Osteoblast (primary cell): Measurements from ENCODE around the gene COL20A1. TPM values are rescaled to one million over a fixed set of nuclear protein-coding genes. Genes with fewer than 3 reads are reported as not detected.
A peak's percentile ranks its signal among the peaks of the same experiment; 100 is the strongest.

Source experiments
- DNase-seq: peaks from one replicate; pipeline ENCODE4 v3.0.0; 2011; ENCODE audit warnings: low spot score, mixed read lengths; ENCODE audit not compliant: insufficient read length; ENCODE audit errors: missing footprints
- H2AFZ ChIP-seq: 2 replicates; pipeline ENCODE4 v1.6.0; 2011; ENCODE audit warnings: mild to moderate bottlenecking, low read length
- H3K27ac ChIP-seq: 2 replicates; pipeline ENCODE4 v1.5.1; 2011; ENCODE audit warnings: mild to moderate bottlenecking, low read depth, low read length, moderate library complexity
- H3K27me3 ChIP-seq: 2 replicates; pipeline ENCODE4 v1.6.0; 2012; ENCODE audit warnings: mild to moderate bottlenecking, control low read depth, inconsistent platforms, low read length, moderate library complexity; ENCODE audit not compliant: insufficient read depth
- H3K36me3 ChIP-seq: 2 replicates; pipeline ENCODE4 v1.5.1; 2011; ENCODE audit warnings: mild to moderate bottlenecking, low read length, control low read depth, moderate library complexity; ENCODE audit not compliant: insufficient read depth
- H3K4me1 ChIP-seq: 2 replicates; pipeline ENCODE4 v1.5.1; 2011; ENCODE audit warnings: mild to moderate bottlenecking, low read length, control low read depth, moderate library complexity; ENCODE audit not compliant: insufficient read depth
- H3K4me2 ChIP-seq: 2 replicates; pipeline ENCODE4 v1.6.0; 2011; ENCODE audit warnings: mild to moderate bottlenecking, low read length; ENCODE audit not compliant: insufficient read depth
- H3K4me3 ChIP-seq: fragments of 200-600 bp; sonication (generic); 3 replicates; pipeline ENCODE4 v1.5.1; 2012; ENCODE audit warnings: mild to moderate bottlenecking, low read length, inconsistent platforms; ENCODE audit not compliant: insufficient read depth
- H3K79me2 ChIP-seq: 2 replicates; pipeline ENCODE4 v1.6.0; 2012; ENCODE audit warnings: mild to moderate bottlenecking, low read length, control low read depth, inconsistent platforms; ENCODE audit not compliant: insufficient read depth
- H3K9me3 ChIP-seq: 2 replicates; pipeline ENCODE4 v1.5.1; 2011; ENCODE audit warnings: low read depth, low read length, control low read depth
- H4K20me1 ChIP-seq: 2 replicates; pipeline ENCODE4 v1.6.0; 2012; ENCODE audit warnings: mild to moderate bottlenecking, low read length, control low read depth; ENCODE audit not compliant: insufficient read depth
- CTCF ChIP-seq: IDR thresholded peaks from 2 replicates; pipeline ENCODE4 v1.5.1; 2011; ENCODE audit warnings: mild to moderate bottlenecking, low read depth, low read length, moderate library complexity; ENCODE audit errors: extremely low read depth
- total RNA-seq: library from RNA; depleted of rRNA; stranded (reverse); fragments of >200 nt; gene quantifications from 2 replicates; pipeline ENCODE4 v1.2.3, GENCODE V29; 2012

Gene COL20A1
- total RNA-seq, 1 donor, result not detected

GRCh38 chr20:63323357-63323981, 30.5 kb downstream of the COL20A1 start:
- Histone ChIP-seq H3K36me3 (no peaks in the 10 kb centered on the region), H2AFZ (no peak overlapping the region), H3K27ac (no peak overlapping the region), H3K4me3 (no peak overlapping the region), H3K4me1 (no peaks in the 10 kb centered on the region), H3K4me2 (no peak overlapping the region), H3K79me2 (no peaks in the 10 kb centered on the region), H3K9me3 (no peaks in the 10 kb centered on the region), H4K20me1 (no peaks in the 10 kb centered on the region), H3K27me3 (peaks cover 9% of the 10 kb centered on the region)
- DNase-seq, result no peak
- TF ChIP-seq CTCF, result peak; percentile 12

GRCh38 chr20:63325021-63325471, 32.1 kb downstream of the COL20A1 start:
- Histone ChIP-seq H3K36me3 (no peaks in the 10 kb centered on the region), H3K4me3 (no peak overlapping the region), H3K9me3 (no peaks in the 10 kb centered on the region), H3K79me2 (no peaks in the 10 kb centered on the region), H3K27me3 (peaks cover 9% of the 10 kb centered on the region), H3K4me2 (no peak overlapping the region), H3K27ac (no peak overlapping the region), H3K4me1 (no peaks in the 10 kb centered on the region), H4K20me1 (no peaks in the 10 kb centered on the region), H2AFZ (no peak overlapping the region)
- no peak for TF ChIP-seq CTCF
- no peak for DNase-seq

- Histone ChIP-seq H2AFZ (no peak overlapping the region), H3K9me3 (no peaks in the 10 kb centered on the region), H3K27me3 (peaks cover 9% of the 10 kb centered on the region), H3K4me2 (no peak overlapping the region), H3K79me2 (no peaks in the 10 kb centered on the region), H4K20me1 (no peaks in the 10 kb centered on the region), H3K4me1 (no peaks in the 10 kb centered on the region), H3K36me3 (no peaks in the 10 kb centered on the region), H3K4me3 (no peak overlapping the region), H3K27ac (no peak overlapping the region)
- TF ChIP-seq CTCF, result no peak
- no peak for DNase-seq
These were observed 32.7 kb downstream of the COL20A1 start for GRCh38 chr20:63325554-63326313.
